ENCODE data around the gene SSX2IP. TPM values are rescaled to one million over a fixed set of nuclear protein-coding genes. Genes with fewer than 3 reads are reported as not detected.
A peak's percentile ranks its signal among the peaks of the same experiment; 100 is the strongest.

SSX2IP gene
- total and polyA plus RNA-seq, 9 of the 15 experiments (the other 6 are each of a cell fraction or from before 2014, with no cell fraction given): 20.6 to 96.7 (median 61.7) TPM

DNA sequence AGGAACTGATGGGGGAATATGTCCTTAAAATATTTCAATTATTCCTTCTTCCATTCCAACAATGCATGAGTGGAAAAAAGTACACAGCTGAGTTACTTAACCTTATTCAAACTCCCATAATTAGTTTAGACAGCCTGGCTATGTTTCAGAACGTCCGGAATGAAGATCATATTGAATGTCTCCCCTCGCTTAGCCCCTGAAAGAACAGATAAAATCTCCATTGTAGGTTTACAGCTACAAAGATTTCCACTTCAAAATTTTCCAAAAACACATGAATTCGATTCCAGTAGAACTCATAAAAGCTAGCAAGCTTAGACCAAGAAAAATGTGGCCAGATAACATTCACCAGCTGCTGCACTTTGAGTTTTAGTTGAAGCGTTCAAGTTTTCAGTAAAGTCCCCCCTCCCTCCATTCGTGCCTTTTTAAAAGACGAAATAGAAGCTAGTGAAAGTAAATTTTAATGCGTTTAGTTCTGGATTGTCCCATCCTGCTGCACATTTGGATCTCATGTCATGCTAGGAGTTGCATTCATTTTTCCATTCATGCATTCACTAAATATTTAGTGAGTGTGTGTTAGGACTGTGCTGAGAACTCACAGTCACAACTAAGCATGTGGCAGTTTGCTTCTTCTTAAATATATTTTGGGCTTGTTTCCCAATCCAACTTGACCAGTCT is 29.4 kb upstream of the SSX2IP start (continued):
- TF ChIP-seq, protein P1, sequence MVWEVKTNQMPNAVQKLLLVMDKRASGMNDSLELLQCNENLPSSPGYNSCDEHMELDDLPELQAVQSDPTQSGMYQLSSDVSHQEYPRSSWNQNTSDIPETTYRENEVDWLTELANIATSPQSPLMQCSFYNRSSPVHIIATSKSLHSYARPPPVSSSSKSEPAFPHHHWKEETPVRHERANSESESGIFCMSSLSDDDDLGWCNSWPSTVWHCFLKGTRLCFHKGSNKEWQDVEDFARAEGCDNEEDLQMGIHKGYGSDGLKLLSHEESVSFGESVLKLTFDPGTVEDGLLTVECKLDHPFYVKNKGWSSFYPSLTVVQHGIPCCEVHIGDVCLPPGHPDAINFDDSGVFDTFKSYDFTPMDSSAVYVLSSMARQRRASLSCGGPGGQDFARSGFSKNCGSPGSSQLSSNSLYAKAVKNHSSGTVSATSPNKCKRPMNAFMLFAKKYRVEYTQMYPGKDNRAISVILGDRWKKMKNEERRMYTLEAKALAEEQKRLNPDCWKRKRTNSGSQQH (CRISPR knock-in tag; IDR thresholded peaks at IDR 0.05): no peak

DNA sequence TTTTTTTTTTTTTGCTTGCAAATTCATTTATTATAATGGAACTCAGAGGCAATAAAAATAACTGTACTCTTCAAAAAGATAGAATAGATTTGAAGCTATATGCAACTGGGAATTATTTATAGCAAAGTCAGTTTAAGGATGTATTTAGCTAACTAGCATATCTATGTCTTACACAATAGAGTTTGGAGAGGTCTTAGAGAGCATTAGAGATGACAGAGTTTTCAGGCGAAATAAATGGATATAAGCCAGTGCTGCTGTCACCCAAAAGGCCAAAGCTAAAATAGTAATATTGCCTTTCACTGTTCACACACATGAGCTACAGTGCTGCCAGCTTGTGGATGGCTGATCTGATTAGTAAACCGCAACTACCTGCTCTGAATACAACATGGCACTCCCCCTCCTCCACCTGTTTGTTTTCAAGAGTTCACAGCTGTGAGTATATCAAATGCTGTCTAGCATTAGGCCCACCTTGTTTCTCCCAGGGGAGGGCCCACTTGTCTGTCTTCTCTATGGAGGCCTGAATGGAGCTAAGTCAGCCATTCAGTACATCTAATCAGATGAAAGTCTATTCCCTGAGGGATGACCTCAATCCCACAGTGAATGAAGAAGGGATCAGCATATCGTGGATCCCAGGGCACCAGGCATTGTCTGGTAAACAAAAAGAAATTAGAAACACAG is 25.2 kb upstream of the SSX2IP start:
- no peak overlapping the region for H3K9ac ChIP-seq (ENCODE audit: insufficient read depth in 1 of 2, low read depth in 2 of 2, low read length in 2 of 2)
- POLR2A ChIA-PET: interaction anchor here (0.6 to 1.1 kb wide), 4 partner anchors 9 to 142 kb away, joined by 3 to 7 read pairs (median 4); partner anchors contain the start of gene CTBS
- intact Hi-C loops (cut with micrococcal nuclease): no loop called here
- H3K4me1 ChIP-seq (replicated peaks in 1 of 2; ENCODE audit: control insufficient read depth in 2 of 2, insufficient read depth in 2 of 2, low read length in 2 of 2): peaks cover 0 to 32% of the 10 kb centered on the region in 2 experiments; a peak in 3 of 5 replicates
- no peaks in the 10 kb centered on the region for H3K27me3 ChIP-seq (ENCODE audit: control insufficient read depth in 2 of 2, insufficient read depth in 2 of 2, low read length in 2 of 2)
- no peak overlapping the region for H3K27ac ChIP-seq (ENCODE audit: extremely low read depth, low read depth, low read length)
- H4K20me1 ChIP-seq (replicated peaks; ENCODE audit: control insufficient read depth, insufficient read depth, low read length): no peaks in the 10 kb centered on the region
- in situ Hi-C loops (cut with MboI): no loop called here
- H3K9me1 ChIP-seq (ENCODE audit: control insufficient read depth, insufficient read depth, low read length): no peaks in the 10 kb centered on the region
- ATAC-seq (peak; percentile 50), FAIRE-seq (no peak), DNase-seq (ENCODE audit: extremely low read depth in 1 of 4, low spot score in 3 of 4) (peak in 1 of 4 experiments; percentile 23)
- no peak overlapping the region for H3K4me3 ChIP-seq
- 0 out of 2 replicates have a peak overlapping the region, but pooled peaks have one; percentile 7 for H2AFZ ChIP-seq (ENCODE audit: low read depth, low read length)
- no peak overlapping the region for H3K4me2 ChIP-seq (ENCODE audit: insufficient read depth, low read length)
- H3K9me3 ChIP-seq (replicated peaks; ENCODE audit: control insufficient read depth, insufficient read depth, low read depth, low read length): no peaks in the 10 kb centered on the region
- no peaks in the 10 kb centered on the region for H3K36me3 ChIP-seq (ENCODE audit: control insufficient read depth, insufficient read depth, low read length)
- CTCF ChIA-PET (ENCODE audit: low intra/inter-chr PET ratio): no interaction called here
- 27% methylated on average over 3 of the region's 3 CpGs for WGBS (ENCODE audit: insufficient coverage, low coverage, missing lambda C conversion rate)
- BruUV-seq (replicated peaks): no TSS peak
- no peaks in the 10 kb centered on the region for H3K79me2 ChIP-seq (ENCODE audit: control insufficient read depth, insufficient read depth, low read length)
- TF ChIP-seq CBFA2T2 (conservative IDR thresholded peaks at IDR 0.05) (0 out of 2 replicates have a peak, but pooled peaks have one; percentile 11), CEBPB (tag; IDR thresholded peaks at IDR 0.05) (peak; percentile 40; the same call in 1 of the 2 replicates), ZNF431 (CRISPR knock-in tag; IDR thresholded peaks at IDR 0.05) (no peak), CBFA2T3 (IDR thresholded peaks at IDR 0.05) (peak; percentile 39; the same call in 1 of the 2 replicates)
- TF ChIP-seq, protein P2, sequence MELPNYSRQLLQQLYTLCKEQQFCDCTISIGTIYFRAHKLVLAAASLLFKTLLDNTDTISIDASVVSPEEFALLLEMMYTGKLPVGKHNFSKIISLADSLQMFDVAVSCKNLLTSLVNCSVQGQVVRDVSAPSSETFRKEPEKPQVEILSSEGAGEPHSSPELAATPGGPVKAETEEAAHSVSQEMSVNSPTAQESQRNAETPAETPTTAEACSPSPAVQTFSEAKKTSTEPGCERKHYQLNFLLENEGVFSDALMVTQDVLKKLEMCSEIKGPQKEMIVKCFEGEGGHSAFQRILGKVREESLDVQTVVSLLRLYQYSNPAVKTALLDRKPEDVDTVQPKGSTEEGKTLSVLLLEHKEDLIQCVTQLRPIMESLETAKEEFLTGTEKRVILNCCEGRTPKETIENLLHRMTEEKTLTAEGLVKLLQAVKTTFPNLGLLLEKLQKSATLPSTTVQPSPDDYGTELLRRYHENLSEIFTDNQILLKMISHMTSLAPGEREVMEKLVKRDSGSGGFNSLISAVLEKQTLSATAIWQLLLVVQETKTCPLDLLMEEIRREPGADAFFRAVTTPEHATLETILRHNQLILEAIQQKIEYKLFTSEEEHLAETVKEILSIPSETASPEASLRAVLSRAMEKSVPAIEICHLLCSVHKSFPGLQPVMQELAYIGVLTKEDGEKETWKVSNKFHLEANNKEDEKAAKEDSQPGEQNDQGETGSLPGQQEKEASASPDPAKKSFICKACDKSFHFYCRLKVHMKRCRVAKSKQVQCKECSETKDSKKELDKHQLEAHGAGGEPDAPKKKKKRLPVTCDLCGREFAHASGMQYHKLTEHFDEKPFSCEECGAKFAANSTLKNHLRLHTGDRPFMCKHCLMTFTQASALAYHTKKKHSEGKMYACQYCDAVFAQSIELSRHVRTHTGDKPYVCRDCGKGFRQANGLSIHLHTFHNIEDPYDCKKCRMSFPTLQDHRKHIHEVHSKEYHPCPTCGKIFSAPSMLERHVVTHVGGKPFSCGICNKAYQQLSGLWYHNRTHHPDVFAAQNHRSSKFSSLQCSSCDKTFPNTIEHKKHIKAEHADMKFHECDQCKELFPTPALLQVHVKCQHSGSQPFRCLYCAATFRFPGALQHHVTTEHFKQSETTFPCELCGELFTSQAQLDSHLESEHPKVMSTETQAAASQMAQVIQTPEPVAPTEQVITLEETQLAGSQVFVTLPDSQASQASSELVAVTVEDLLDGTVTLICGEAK (IDR thresholded peaks at IDR 0.05): 0 out of 2 replicates have a peak, but pooled peaks have one; percentile 26
- TF ChIP-seq, protein P2 (CRISPR knock-in tag; IDR thresholded peaks at IDR 0.05): no peak

Data from K562 (cell line).